Activated CD4-positive, alpha-beta T cell treated with anti-CD3 and anti-CD28 coated beads, Interleukin-2, amount 10 ng/mL, durations not matched to agents 7 days and 5 days (primary cell): Measurements from ENCODE around the gene BRMS1L. TPM values are rescaled to one million over a fixed set of nuclear protein-coding genes. Genes with fewer than 3 reads are reported as not detected.
A peak's percentile ranks its signal among the peaks of the same experiment; 100 is the strongest.
"Not testable (repeated sequence)": the region's sequence is repeated elsewhere in the genome, so short reads cannot be mapped to it uniquely, and the experiment has no call there.

ENCODE experiments used
- CTCF ChIA-PET: fragments of 350-600 bp; sonication (Branson Sonifier 250); formaldehyde crosslinking; loops from one replicate; lab custom pipeline; 2021; ENCODE audit warnings: antibody characterized with exemption; lab: Charles Lee
- POLR2A ChIA-PET: fragments of 350-600 bp; sonication (Branson Sonifier 250); formaldehyde crosslinking; loops from one replicate; lab custom pipeline; 2021; ENCODE audit warnings: antibody characterized with exemption; lab: Charles Lee
- DNase-seq: peaks from one replicate; pipeline ENCODE4 v3.0.0-alpha.2; 2020
- H3K27ac Mint-ChIP-seq: one replicate; pipeline ENCODE4 v1.8.0; 2021; ENCODE audit warnings: mild to moderate bottlenecking, moderate library complexity, mixed read lengths
- H3K27me3 Mint-ChIP-seq: one replicate; pipeline ENCODE4 v1.8.0; 2021; ENCODE audit warnings: mixed read lengths
- H3K36me3 Mint-ChIP-seq: one replicate; pipeline ENCODE4 v1.8.0; 2021; ENCODE audit warnings: low read depth, mixed read lengths
- H3K4me1 Mint-ChIP-seq: one replicate; pipeline ENCODE4 v1.8.0; 2021; ENCODE audit warnings: mixed read lengths
- H3K4me3 Mint-ChIP-seq: one replicate; pipeline ENCODE4 v1.8.0; 2021; ENCODE audit warnings: mild to moderate bottlenecking, moderate library complexity, mixed read lengths
- H3K9me3 Mint-ChIP-seq: one replicate; pipeline ENCODE4 v1.8.0; 2021; ENCODE audit warnings: mixed read lengths
- total RNA-seq, 2 experiments: library from RNA; stranded (reverse); gene quantifications; one replicate each; pipeline ENCODE4 v1.2.3, GENCODE V29; 2021

Gene BRMS1L
- total RNA-seq, 2 experiments from 2014 or later: 4.8 to 4.9 TPM

DNA sequence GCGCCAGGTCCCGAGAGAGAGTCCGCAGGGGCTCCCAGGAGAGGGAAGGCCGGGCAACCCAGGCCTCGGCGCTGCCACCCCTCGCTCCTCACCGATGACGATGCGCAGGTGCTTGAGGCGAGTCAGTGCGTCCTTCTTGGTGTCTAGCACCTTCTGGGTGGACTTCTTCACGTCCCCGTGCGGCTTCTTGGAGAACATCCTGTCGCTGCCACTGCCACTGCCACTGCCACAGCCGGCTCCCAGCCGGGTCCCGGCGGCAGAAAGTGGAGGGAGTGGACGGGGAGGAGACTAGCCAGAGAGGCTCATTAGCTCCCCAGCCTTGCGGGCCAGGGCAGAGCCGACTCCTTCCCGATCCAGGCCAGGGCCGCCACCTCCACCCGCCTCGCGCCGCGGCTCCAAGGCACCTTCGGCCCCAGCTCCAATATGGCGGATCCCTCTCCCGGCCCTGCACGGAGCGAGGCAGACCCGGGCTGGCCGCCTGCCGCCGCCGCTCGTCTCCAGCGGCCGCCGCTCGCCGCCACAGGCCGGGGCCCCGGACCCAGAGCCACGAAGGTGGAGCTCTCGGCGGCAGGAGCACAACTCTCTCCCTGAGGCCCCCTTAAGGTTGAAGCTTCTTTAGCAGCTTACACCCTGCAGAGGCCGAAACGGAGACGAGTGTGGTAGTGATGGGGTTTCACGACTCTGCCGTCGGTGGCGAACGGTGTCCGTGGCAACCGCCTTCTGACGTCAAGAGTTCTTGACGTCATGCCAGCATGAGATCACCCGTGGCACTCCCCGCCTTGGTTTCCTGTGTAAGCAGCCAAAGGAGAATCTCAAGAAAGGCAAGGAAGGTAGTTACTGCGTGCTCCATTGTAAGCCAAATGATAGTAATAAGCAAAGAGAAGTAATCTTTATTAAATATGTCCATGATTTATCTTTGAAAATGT lies 17.2 kb upstream of the BRMS1L start, which contains the start of gene RALGAPA1:
RALGAPA1 (minus strand) TSS at position 658 of the 926 bp plus-strand sequence; CDS start at position 198, 460 bp downstream.
- H3K36me3 Mint-ChIP-seq, H3K27me3 Mint-ChIP-seq, H3K9me3 Mint-ChIP-seq, POLR2A ChIA-PET: not testable (repeated sequence)
- Mint-ChIP-seq H3K4me3 (peak within 1 kb of the TSS; percentile 98), H3K4me1 (peaks cover 27% of the 10 kb centered on the region), H3K27ac (peak within 1 kb of the TSS; percentile 97)
- CTCF ChIA-PET: interaction anchor here (0.6 to 1.9 kb wide), 6 partner anchors 9 to 26 kb away, joined by 3 to 7 read pairs (median 4); no protein-coding TSS in a partner anchor
- DNase-seq: peak; percentile 94

DNA sequence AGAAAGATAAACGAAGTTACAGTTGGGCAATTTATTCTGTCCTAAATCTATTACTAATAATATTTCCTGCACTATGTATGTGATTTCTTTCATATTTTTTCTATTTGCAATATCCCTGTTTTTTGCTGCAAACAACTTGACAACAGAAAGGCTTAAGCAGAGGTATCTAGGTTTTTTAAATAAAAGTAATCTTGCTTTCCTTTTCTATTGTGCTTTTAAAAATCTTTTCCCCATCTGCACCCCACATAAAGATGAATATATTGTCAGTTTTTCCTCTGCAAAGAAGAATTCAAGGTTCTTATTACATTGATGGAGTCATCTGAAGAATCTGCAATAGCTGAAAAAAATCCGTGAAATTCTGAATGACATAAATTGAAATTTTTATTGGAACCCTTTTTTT lies 16.5 kb upstream of the BRMS1L start:
- Mint-ChIP-seq H3K27ac (no peak overlapping the region), H3K9me3 (no peaks in the 10 kb centered on the region), H3K4me1 (peaks cover 27% of the 10 kb centered on the region), H3K36me3 (no peaks in the 10 kb centered on the region), H3K4me3 (peak overlapping the region; percentile 98), H3K27me3 (no peaks in the 10 kb centered on the region)
- ChIA-PET POLR2A (no interaction called here), CTCF (interaction anchor here (0.8 to 1.9 kb wide), 5 partner anchors 9 to 25 kb away, joined by 3 to 7 read pairs (median 3); no protein-coding TSS in a partner anchor)
- DNase-seq: no peak

DNA sequence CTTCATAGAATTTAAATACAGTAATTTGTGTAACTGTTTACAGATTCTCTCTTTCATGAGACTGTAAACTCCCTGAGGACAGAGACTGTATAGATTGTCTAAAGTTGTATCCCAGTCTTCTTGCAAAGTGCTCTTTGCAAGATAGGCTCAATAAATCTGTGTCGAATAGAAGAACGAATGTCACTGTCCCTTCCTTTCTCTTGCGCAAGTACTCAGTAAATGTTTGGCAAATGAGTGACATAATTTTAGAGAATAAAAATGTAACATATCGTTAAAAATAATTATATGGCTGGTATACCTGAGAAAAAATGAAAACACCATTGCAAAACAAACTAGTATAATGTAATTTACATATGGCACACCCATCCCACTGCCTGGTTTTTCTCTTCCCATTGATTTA lies 15.2 kb upstream of the BRMS1L start:
- Mint-ChIP-seq H3K9me3 (no peaks in the 10 kb centered on the region), H3K36me3 (no peaks in the 10 kb centered on the region), H3K4me3 (no peak overlapping the region), H3K27me3 (no peaks in the 10 kb centered on the region), H3K27ac (no peak overlapping the region), H3K4me1 (peaks cover 25% of the 10 kb centered on the region)
- DNase-seq: no peak
- ChIA-PET CTCF (no interaction called here), POLR2A (no interaction called here)

DNA sequence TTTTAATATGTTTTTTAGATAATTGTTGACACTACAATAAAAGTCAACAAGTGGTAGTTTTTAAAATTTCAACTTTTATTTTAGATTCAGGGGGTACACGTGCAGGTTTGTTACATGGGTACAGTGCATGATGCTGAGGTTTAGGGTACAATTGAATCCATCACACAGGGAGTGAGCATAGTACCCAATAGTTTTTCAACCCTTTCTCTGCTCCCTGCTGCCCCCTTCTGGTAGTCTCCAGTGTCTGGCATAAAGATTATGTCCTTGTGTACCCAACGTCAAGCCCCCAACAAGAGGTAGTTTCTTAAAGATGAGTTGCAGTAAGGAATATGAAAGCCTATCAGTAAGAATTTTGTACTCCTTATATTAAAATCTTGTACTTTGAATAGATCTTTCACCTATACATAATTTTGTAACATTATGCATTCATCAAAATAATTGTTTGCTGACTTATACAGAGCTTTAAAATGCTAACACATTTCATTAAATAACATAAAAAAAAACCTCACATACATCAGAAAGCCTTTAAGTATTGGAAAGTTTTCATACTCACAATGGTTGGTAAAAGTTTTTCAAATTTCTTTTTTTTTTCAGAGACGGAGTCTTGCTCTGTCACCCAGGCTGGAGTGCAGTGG lies 11.7 kb upstream of the BRMS1L start:
- H3K27me3 Mint-ChIP-seq: no peaks in the 10 kb centered on the region
- no peaks in the 10 kb centered on the region for H3K9me3 Mint-ChIP-seq
- peak; percentile 88 for DNase-seq
- POLR2A ChIA-PET: no interaction called here
- no peaks in the 10 kb centered on the region for H3K4me1 Mint-ChIP-seq
- no peaks in the 10 kb centered on the region for H3K36me3 Mint-ChIP-seq
- H3K4me3 Mint-ChIP-seq: no peak overlapping the region
- H3K27ac Mint-ChIP-seq: no peak overlapping the region
- CTCF ChIA-PET: interaction anchor here (0.6 kb wide), 2 partner anchors 16 to 396 kb away, joined by 3 to 4 read pairs; no protein-coding TSS in a partner anchor

DNA sequence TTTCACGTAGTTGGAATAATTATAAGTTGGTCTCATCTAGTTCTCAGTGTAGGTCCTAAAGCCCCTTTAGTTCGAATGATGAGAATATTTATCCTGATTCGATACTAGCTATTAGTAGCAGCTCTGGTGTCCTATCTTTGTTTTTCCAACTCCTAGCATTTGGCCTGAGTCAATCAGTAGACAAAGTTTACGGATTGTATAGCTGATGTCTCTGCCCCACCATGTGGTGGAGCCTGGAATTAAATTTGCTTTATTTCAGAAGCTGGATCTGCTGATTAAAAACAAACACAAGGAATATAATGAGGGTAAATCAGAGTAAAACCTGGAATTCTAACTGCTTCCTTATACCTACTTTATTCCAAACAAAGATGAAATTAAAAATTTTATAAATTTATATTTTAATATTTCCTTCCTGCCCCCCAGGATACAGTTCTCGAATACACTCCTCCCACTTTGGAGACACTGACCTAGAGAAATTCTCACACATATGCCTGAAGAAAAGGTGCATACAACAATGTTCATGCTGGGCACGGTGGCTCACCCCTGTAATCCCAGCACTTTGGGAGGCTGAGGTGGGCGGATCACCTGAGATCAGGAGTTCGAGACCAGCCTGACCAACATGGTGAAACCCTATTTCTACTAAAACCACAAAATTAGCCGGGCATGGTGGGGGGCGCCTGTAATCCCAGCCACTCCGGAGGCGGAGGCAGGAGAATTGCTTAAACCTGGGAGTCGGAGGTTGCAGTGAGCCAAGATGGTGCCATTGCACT lies 7.6 kb upstream of the BRMS1L start:
- DNase-seq: peak; percentile 39
- H3K9me3 Mint-ChIP-seq: no peaks in the 10 kb centered on the region
- no peak overlapping the region for H3K27ac Mint-ChIP-seq
- H3K36me3 Mint-ChIP-seq: no peaks in the 10 kb centered on the region
- POLR2A ChIA-PET: interaction anchor here (0.7 kb wide), 1 partner anchor 388 kb away, joined by 3 read pairs; no protein-coding TSS in a partner anchor
- H3K4me3 Mint-ChIP-seq: no peak overlapping the region
- peaks cover 4% of the 10 kb centered on the region for H3K4me1 Mint-ChIP-seq
- CTCF ChIA-PET: interaction anchor here (0.6 to 1.1 kb wide), 4 partner anchors 9 to 137 kb away, joined by 3 to 4 read pairs (median 3); no protein-coding TSS in a partner anchor
- H3K27me3 Mint-ChIP-seq: peaks cover 3% of the 10 kb centered on the region

DNA sequence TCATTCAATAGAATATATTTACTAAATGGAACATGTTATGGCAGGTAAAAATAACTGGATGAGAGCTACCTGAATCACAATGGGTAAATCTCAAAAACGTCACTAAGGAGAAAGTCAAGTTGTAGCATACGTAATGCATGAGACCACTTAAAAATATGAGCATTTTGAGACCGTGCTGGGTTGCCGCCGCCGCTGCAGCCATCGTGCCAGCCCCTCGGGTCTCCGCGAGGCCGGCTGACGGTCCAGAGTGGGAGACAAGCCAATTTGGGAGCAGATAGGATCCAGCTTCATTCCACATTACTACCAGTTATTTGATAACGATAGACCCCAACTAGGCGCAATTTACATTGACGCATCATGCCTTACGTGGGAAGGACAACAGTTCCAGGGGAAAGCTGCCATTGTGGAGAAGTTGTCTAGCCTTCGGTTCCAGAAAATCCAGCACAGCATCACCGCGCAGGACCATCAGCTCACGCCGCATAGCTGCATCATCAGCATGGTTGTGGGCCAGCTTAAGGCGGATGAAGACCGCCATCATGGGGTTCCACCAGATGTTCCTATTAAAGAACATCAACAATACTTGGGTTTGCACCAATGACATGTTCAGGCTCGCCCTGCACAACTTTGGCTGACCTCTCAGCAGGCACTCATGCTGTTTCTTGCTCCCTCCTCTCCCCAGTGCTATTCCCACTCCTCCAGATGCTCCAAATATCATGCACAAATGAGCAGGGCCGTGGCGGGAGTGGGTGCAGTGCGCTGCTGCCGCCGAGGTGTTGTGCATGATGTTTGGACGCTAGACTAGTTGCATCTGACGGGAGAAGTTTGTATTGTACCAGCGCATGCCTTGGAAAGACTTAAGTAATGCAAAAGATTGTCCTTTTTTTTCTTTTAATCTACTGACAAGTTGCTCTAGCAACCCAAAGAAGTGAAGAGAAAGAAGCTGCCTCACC lies 6.3 kb upstream of the BRMS1L start:
- CTCF ChIA-PET: interaction anchor here (0.6 kb wide), 1 partner anchor 11 kb away, joined by 3 read pairs; no protein-coding TSS in a partner anchor
- no peaks in the 10 kb centered on the region for H3K9me3 Mint-ChIP-seq
- peaks cover 3% of the 10 kb centered on the region for H3K27me3 Mint-ChIP-seq
- no peak overlapping the region for H3K4me3 Mint-ChIP-seq
- H3K27ac Mint-ChIP-seq: no peak overlapping the region
- H3K36me3 Mint-ChIP-seq: no peaks in the 10 kb centered on the region
- no peak for DNase-seq
- POLR2A ChIA-PET: no interaction called here
- peaks cover 4% of the 10 kb centered on the region for H3K4me1 Mint-ChIP-seq

DNA sequence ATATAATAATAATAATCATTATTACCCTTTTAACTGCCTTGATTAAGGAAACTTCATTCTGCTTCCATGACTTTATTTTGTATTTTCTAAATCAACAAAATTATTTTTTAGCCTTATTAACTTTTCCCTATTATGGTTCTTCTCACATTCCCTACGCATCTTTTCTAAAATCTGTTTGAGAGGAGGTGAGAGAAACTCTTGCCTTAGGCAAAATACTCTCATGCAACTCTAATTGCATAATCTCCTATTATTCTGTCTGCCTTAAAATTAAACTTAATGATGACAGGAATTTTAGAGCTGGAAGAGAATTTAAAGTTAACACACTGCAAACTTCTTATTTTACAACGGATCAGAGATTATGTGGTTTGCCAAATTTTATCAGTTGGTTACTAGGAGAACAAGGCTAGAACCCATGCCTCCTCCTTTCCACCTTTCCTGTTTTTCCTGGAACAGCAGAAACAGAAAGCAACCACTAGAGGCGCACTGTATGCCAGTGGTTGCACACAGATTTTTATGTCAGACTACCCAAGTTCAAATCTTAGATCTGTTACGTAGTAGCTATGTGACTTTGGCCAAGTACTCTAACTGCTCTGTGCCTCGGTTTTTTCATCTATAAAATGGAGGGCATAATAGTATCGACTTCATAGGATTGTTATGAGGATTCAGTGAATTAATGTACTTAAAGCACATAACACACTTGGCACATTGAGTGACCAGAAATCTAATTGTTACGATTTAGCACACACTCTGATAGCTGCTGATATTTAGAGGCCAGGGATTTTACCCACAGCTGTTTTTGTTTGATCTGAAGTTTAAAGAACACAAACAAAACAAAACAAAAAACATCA lies 4.3 kb upstream of the BRMS1L start:
- ChIA-PET CTCF (interaction anchor here (0.5 to 1.7 kb wide), 6 partner anchors 10 to 1038 kb away, joined by 3 to 7 read pairs (median 4); partner anchors contain the start of gene RALGAPA1), POLR2A (no interaction called here)
- DNase-seq: peak; percentile 23
- H3K9me3 Mint-ChIP-seq: no peaks in the 10 kb centered on the region
- no peak overlapping the region for H3K27ac Mint-ChIP-seq
- no peaks in the 10 kb centered on the region for H3K36me3 Mint-ChIP-seq
- peaks cover 3% of the 10 kb centered on the region for H3K27me3 Mint-ChIP-seq
- H3K4me3 Mint-ChIP-seq: no peak overlapping the region
- H3K4me1 Mint-ChIP-seq: peaks cover 10% of the 10 kb centered on the region

DNA sequence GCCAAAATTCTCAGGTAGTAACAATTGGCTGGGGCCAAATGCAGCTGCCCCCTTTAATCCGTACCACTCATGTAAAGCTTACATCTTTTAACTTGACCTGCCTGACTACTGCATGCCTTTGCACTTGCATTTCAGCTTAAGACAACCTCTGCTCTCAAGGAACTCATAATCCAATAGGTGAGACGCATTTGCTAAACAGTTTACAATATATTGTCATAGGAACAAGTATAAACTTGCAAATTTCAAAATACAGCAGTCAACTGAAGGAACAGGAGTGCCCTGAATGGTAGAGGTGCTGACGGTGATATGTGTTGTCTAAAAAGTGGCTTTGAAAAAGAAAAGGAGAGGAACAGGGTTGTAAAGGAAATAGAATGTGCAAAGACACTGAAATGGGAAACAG lies 3.6 kb upstream of the BRMS1L start:
- Mint-ChIP-seq H3K4me3 (no peak overlapping the region), H3K36me3 (no peaks in the 10 kb centered on the region), H3K27me3 (peaks cover 3% of the 10 kb centered on the region), H3K4me1 (peaks cover 17% of the 10 kb centered on the region), H3K27ac (no peak overlapping the region), H3K9me3 (no peaks in the 10 kb centered on the region)
- CTCF ChIA-PET: interaction anchor here (0.5 to 1.7 kb wide), 6 partner anchors 10 to 1581 kb away, joined by 3 to 7 read pairs (median 4); partner anchors contain the start of gene RALGAPA1
- no peak for DNase-seq
- POLR2A ChIA-PET: no interaction called here

DNA sequence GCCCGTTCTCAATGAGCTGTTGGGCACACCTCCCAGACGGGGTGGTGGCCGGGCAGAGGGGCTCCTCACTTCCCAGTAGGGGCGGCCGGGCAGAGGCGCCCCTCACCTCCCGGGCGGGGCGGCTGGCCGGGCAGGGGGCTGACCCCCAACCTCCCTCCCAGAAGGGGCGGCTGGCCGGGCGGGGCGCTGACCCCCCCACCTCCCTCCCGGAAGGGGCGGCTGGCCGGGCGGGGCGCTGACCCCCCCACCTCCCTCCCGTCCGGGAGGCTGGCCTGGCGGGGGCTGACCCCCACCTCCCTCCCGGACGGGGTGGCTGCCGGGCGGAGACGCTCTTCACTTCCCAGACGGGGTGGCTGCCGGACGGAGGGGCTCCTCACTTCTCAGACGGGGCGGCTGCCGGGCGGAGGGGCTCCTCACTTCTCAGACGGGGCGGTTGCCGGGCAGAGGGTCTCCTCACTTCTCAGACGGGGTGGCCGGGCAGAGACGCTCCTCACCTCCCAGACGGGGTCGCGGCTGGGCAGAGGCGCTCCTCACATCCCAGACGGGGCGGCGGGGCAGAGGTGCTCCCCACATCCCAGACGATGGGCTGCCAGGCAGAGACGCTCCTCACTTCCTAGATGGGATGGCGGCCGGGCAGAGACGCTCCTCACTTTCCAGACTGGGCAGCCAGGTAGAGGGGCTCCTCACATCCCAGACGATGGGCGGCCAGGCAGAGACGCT lies 1.5 kb upstream of the BRMS1L start:
- H3K9me3 Mint-ChIP-seq, H3K4me3 Mint-ChIP-seq, DNase-seq, H3K36me3 Mint-ChIP-seq, H3K27ac Mint-ChIP-seq, CTCF ChIA-PET, POLR2A ChIA-PET, H3K27me3 Mint-ChIP-seq: not testable (repeated sequence)
- H3K4me1 Mint-ChIP-seq: peaks cover 22% of the 10 kb centered on the region

DNA sequence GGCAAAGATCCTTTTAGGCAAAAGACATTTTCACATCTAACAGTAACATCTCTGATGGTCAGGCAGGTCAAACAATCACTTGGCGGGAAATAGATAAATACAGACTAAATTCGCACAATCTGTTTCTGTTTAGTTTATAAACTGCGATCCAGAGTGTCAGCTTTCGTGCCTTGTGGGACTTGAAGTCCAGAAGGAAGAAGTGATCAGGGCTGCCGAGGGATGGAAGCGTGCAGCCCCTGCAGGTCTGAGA lies 245 bp upstream of the BRMS1L start:
- CTCF ChIA-PET: interaction anchor here (1.0 to 1.2 kb wide), 3 partner anchors 10 to 12 kb away, joined by 4 to 6 read pairs (median 4); no protein-coding TSS in a partner anchor
- no peak for DNase-seq
- no peaks in the 10 kb centered on the region for H3K36me3 Mint-ChIP-seq
- H3K4me1 Mint-ChIP-seq: peaks cover 22% of the 10 kb centered on the region
- H3K27ac Mint-ChIP-seq: peak overlapping the region; percentile 97
- POLR2A ChIA-PET: interaction anchor here (0.6 to 1.0 kb wide), 5 partner anchors 8 to 1511 kb away, joined by 3 read pairs; no protein-coding TSS in a partner anchor
- H3K9me3 Mint-ChIP-seq: no peaks in the 10 kb centered on the region
- H3K27me3 Mint-ChIP-seq: peaks cover 3% of the 10 kb centered on the region
- H3K4me3 Mint-ChIP-seq: peak overlapping the region; percentile 75
